GM21515 (cell line): ENCODE results near the gene GPR119.
"Not testable (repeated sequence)": the region's sequence is repeated elsewhere in the genome, so short reads cannot be mapped to it uniquely, and the experiment has no call there.

Experiments
- ATAC-seq: cut with Tn5 transposase; IDR thresholded peaks from one replicate; pipeline ENCODE4 v1.9.1; 2021; ENCODE audit not compliant: unreplicated experiment

The GPR119 gene

GRCh38 chrX:130339408-130340222 lies 45.9 kb downstream of the GPR119 start, which contains the start of gene SLC25A14:
Gene SLC25A14 (plus strand): TSS chrX:130339919. CDS start chrX:130340279, 360 bp downstream.
- peak; percentile 99 for ATAC-seq

GRCh38 chrX:130338869-130339268 lies 46.6 kb downstream of the GPR119 start:
- not testable (repeated sequence) for ATAC-seq

- ATAC-seq, result no peak
Measured at GRCh38 chrX:130336531-130336930, 48.9 kb downstream of the GPR119 start.
